ENCODE data around the gene MRPL58.

- TF ChIP-seq CTCF (conservative IDR thresholded peaks at IDR 0.05; ENCODE audit: low read length) (no peak), EZH2phosphoT487 (IDR thresholded peaks at IDR 0.05; ENCODE audit: borderline replicate concordance) (no peak)
These were observed 9.2 kb upstream of the MRPL58 start for GRCh38 chr17:75003070-75003956.
